HG02981 (cell line): ENCODE results near the gene CD93.

Experiments used
- ATAC-seq: cut with Tn5 transposase; IDR thresholded peaks from one replicate; pipeline ENCODE4 v1.9.1; 2021; ENCODE audit warnings: mild to moderate bottlenecking, moderate library complexity; ENCODE audit not compliant: unreplicated experiment

Gene CD93

DNA sequence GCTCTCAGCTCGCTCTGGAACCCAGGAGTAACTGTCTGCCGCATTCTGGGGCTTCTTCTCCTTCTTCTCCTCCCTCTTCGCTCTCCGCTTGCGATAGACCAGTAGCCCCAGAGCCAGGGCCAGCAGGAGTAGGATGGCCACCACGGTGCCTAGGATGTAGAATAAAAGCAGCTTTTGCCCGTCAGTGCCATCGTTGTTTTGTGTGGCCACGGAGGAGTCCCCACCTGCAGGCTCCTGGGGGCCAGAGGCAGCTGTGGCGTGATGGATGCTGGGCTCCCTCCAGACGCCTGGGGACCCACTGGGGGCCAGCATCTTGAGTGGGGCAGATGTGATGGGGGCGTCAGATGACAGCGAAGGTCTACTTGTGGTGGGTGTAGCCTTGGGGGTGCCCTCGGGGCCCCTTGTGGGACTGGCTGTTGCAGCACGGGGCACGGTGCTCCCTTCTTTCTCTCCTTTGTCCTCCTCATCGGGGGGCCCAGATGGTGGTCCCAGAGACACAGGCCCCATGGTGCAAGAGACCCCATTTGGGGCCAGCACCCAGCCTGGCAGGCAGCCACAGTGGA, 1.8 kb downstream of the CD93 start:
- ATAC-seq = no peak

DNA sequence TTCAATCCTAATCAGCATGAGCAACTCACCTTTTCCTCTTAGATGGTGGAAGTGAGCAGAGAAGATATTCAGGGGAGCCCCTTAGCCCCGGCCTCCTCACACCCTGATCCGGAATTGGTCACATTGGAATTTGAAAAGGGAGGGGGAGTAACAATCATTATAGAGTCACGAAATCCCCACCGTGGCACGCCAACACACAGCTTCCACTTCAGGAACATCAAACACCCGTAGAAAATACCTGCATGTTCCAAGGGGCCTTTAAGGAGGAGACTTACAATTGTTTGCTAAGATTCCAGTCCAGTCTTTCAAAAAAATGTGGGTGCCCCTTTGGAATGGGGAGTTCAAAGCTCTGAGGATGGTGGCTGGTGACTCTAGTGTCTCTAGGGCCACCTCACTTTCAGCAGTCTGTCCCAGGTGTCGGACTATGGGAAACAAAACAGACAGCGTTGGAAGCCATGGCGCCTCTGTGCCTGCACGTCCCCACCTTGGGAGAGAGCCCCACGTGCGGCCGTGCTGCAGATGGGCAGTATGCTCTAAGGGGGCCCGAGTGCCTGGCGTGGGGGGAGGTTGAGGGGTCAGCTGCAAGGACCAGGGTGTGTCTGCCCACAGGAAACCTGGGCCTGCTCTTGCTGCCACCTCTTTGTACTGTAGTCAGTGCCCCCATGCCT, 2.4 kb downstream of the CD93 start:
- ATAC-seq = no peak

DNA sequence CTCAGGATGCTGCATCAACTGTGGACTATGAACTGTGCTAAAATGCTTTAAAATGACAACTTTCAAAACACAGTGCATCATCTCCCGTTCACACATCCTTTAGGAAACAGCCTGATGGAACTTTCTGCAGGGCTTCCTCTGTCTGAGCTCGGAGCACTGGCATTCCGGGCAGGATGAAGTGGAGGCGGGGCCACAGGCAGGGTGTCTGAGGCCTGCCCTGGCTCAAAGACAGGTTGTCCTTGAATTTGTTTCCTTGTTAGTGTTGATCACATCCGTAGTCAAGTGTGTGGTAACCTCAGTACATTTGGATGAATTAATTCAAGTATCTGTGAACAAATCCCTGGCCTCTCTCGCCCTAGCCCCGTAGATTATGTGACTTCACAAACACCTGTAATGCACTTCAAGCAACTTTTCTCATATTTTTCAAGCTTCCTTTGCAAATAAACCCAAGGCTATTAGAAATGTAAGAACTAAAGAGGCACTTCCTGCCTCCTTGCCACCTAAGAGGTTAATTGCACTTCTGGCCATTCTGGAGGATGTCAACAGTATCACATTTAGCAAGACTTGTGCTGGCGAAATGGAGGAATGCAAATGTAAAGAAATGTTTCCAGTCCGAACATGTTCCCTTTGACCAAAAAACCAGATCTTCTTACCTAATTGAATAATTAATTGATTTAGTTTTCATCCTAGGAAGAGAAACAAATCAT, 3.1 kb downstream of the CD93 start:
- ATAC-seq = no peak

DNA sequence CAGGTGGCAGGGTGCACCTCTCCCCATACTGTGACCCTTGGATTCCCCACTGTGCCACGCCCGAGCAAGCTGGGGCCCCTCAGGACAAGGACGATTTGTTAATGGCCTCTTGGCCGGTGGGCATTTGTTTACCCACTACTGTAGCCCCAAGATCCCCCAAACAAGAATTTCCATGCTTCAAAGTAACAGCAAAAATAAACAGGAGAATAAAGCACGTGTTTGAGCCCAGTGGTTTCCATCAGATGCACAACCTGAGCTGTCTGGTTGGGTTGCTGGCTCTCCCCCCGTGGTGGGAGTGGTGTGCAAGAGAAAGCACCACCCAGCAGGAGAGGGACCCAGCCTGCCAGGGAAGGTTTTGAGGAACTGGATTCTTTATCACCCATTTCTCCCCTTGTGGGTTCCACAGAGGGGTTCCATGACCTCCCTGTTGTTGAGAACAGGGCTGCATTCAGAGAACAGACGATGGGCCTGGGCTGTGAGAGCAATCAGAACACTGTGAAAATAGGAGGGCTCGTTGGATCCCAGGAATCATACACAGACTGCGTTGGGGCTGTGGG, 4.8 kb downstream of the CD93 start:
- ATAC-seq = no peak

DNA sequence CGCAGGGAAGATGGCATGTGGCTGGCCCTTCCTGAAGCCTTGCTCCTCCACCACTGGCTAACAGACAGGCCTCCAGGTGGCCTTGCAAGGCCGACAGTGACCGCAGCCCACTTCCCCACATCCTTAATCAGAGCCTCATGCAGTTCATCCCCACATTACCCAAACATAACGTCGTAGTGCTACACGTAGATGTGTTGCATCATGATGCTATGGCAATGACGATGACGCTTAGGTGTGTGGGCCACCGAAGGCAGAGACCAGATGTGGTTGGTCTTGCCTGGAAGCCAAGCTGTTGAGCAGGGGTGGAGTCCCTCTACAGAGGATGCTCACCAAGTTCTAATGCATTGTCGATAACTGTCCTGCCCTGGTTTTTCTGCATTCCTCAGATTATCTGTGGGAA, 5.6 kb downstream of the CD93 start:
- no peak for ATAC-seq

DNA sequence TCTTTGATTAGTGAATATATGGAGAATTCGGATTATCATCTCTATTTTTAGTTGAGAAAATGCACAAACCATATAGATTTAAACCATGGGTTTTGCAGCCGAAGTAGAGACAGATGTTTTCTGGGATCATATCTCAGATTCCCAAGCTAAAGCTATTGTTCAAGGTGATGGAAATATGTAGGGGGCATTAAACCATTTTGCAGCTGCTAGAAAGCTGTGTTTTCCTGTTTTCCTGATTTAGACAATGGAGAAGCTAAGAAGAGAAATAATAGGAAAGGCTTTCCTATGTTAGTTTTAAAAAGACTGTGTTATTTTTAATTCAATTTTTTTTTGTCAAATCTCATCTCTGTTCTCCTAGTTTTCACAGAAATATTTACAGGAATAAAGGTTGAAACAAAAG, 6.2 kb downstream of the CD93 start:
- no peak for ATAC-seq

DNA sequence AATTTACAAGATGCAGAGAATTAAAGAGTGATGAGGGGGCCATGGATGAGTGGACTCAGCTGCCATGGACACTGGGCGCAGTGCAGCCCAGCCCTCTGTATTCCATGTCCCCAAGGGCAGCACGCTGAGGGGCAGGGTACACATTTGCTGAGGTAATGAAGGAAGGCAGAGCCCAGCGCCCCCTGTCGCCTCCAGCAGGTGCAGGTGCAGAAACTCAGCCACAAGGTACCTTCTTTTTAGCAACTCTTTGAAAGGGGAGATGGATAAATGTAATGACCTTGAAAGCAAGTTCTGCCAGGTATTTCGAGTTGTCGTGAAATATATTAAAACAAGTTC, 7.1 kb downstream of the CD93 start:
- ATAC-seq = no peak

DNA sequence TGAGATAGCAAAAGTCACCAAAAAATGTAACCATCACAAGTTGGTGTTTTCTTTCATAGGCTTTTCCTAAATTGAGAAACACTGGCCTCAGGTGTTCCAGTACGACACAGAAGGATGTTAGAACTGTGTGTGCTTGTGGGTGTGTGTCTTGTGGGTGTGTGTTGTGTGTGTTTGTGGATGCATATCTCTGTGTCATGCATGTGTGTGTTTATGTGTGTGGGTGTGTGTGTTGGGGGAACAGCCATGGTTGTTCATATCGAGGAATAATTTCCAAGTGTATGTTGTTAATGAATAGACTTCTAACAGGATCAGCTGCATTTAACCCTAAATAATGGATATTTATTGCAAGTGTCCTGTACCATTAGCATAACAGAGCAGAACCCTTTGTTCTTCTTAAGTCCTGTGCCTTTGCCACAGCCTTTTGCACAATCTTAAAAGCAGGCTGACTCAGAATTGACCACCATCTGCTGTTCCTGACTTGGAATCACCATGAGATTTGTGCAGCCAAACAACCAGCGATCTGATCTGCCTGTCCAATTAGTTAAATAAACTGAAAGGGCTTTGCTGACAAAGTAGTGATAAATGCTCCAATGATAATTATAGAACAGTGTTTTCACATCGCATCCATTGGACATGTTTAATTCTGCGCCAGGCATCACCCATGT, 7.6 kb downstream of the CD93 start:
- no peak for ATAC-seq

DNA sequence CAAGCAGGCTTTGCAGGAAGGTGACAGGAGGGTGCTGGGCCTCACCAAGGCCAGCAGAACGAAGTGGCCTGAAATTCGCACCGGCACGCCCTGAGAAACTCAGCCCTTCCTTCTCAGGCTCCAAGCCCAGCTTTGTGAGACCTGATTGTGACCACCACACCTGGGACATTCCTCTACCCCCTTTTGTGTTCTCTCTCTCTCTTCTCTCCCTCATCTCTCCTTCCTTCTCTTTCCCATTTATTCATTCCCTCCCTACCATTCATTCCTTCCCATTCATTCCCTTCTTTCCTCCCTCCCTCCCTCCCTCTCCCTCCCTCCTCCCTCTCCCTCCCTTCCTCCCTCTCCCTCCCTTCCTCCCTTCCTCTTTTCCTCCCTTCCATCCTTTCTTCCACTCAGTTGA, 8.8 kb downstream of the CD93 start:
- no peak for ATAC-seq

DNA sequence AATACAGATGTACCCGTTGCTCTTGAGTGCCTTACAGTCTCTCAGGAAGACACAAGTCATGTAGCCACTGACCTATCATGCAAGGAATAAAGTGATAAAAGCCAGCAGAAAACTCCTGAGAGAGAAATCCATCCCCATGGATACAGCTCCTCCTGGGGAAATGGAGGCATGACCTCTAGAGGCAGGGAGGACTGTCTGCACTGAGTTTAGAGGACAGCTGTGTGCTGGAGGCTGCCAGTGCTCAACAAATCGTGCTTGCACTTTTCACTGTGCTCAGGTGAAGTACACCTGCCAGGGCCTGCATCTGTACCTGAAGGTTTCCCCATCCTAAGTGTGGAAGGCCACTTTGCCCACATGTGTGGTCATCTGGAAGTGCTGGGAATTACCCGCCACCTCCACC, 12.1 kb downstream of the CD93 start:
- ATAC-seq = no peak

DNA sequence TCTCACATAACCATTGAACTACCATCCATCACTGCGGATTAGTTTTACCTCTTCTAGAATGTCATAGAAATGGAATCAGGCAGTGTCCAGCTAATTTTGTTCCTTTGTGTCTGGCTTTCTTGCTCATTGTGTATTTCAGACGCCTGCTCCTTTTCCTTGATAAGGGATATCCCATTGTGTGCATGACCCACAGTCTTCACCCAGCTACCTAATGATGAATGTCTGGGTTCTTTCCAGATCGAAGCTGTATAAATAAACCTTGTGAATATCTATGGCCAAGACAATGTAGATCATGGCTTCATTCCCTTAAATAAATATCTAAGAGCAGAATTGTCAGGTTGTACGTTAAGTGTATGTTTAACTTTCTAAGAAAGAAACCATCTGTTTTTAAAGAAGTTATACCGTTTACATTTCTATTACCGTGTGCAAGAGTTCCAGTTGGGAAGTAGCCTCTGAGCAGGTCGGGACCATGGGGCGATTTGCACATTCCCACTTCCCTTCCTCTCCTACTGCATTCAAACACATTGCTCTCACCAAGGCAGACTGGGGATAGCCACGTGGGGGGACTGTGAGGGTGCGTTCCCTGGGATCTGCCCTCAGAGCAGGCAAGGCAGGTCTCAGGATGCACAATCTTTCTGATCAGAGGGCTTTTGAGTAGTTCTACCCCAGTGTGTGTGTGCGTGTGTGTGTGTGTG, 13.1 kb downstream of the CD93 start:
- no peak for ATAC-seq

DNA sequence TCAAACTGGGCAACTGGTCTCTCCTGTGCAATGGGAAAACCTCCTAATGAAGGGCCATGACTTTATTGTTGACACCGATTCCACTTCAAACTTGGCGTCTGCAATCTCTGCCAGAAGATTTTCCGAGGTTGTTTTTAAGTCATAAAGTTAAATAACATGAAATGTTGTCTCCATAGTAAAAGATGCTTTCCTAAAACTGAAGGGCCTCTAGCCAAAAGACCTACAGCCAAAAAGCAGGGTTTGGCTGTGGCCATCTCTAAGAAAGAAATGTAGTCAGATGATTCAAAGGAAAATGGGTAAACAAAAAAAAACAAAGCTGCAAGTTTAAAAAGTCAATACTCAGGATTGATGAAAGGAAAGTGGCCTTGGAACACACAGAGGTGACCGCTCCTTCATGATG, 14.1 kb downstream of the CD93 start:
- ATAC-seq = no peak

DNA sequence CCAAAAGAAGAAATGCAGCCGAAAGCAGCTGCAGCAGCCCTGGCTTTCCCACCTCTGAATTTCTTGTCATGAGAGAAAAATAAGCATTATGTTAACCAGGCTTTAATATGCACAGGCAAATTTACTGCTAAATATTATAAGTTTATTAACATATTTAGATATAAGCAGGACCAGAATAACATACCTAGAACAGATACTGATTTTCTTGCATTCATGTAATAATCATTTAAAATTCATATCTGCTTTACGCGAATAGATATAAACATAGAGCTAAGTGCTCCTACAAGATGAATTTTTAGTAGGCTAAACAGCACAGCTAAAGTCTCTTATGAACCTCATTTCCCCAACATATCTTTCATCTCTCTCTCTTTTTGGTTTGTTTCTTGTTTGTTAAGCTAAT, 14.7 kb downstream of the CD93 start:
- no peak for ATAC-seq

DNA sequence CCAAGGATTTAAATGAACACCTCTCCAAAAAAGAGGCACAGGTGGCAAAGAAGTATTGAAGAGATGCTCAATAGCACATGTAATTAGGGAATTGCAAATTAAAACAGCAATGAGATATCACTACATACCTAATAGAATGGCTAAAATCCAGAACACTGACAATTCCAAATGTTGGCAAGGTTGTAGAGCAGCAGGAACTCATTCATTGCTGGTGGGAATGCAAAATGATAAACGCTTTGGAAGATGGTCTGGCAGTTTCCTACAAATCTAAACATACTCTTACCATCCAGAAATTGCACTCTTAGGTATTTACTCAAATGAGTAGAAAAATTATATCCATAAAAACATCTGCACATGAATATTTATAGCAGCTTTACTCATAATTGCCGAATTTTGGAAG, 17.0 kb downstream of the CD93 start:
- ATAC-seq = no peak

DNA sequence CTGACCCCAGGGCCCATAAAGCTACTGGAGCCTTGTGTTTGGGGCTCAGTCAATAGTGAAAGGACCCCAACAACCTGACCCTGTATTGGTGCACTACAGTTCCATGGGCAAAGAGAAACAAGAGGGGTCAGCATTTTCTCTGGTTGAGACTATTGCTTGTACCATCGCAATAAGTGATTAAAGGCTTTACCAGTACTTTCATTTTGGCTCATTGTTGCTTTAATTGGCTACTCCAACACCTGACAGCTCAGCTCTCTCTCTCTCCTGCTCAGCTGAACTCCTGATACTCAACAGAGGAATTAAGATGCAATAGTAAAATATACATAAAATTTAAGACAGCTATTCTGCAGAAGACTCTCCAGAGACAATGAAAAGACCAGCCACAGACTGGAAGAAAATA, 17.8 kb downstream of the CD93 start:
- ATAC-seq = no peak

DNA sequence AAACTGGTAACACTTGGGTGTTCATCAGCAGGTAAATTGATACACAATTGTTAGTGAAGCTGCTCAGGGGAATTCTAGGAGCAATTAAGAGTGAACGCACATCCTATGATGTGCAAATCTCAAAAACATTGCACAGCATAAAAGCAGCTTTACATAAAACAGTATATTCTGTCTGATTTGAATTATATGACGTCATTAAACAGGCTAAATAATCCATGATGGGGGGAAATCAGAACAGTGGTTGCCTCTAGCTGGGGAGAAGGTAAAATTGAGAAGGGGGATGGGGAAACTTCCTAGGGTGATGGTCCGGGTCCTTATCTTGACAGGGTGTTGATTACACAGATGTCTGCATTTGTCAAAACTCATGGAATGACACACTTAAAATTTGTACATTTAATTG, 19.4 kb downstream of the CD93 start:
- no peak for ATAC-seq

DNA sequence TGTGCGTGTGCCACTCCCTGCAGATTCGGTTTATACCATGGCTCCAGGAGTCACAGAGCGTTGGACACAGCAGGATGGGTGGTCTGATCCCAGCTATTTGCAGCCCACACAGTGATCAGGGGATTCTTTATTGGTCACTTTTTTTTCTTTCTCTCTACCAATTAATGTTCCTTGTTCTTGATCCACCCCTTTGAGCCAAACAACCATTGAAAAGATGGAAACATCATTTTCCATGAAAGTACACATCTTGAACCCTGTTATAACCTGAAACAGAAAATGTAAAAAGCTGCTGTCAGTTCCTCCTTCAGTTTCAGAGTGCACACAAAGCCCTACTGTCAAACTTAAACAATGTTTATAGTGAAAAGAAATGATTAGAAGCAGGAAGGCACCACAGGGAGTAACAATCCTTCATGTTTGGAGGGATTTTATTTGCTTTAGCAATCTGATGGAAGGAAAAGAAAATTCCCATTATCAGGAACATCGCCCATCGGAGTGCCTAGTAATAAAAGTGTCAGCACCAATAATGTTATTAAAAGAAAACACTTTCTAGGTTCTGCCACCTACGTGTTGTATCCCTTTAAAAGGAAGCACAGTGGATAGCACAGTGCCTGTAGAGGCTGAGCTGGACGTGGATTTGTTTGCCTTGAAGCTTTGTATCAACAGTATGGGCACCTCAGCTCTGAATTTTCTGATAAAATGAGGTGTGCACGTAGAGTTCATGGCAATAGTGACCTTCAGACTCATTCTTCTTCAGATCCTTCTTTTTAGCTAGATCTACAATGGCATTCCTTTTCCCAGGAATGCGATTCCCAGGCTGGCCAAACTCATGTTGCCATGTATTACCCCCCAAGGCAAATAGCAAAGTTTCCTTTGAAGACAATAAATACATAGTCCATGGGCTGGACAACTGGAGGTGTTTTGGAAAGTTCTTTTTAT, 20.6 kb downstream of the CD93 start:
- ATAC-seq = no peak

DNA sequence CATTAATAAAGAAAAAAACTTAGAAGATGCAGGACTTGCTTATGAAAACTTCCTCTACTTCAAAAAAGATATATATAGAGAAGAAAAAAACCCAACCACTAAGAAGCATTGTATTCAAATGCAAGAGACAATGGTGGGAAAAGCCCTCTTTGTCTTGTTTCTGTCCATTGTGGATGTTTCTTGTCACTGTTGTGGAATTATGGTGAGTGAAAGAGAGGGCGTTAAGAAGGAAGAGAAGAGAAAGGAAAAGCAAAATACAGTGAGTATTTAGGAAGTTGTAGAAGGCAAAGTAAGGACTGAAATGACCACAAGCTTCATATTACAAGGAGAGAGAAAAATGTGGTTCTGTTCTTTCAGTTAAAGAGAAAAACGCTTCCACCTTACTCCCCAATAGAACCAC, 22.5 kb downstream of the CD93 start:
- no peak for ATAC-seq

DNA sequence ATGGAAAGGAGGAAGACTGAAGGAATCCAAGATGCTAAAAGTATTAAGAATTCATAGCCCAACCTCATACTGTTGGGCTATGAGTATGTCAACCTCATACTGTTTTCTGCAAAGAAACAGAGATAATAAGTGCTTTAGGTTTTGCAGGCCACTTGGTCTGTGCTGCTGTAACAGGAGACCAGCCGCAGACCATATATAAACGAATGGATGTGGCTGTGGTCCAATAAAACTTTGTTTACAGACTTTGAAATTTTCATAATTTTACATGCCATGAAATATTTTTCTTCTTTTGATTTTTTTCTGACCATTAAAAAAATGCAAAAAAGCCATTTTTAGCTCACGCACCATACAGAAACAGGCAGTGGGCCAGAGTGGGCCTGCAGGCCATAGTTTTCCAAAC, 23.0 kb downstream of the CD93 start:
- ATAC-seq = no peak

DNA sequence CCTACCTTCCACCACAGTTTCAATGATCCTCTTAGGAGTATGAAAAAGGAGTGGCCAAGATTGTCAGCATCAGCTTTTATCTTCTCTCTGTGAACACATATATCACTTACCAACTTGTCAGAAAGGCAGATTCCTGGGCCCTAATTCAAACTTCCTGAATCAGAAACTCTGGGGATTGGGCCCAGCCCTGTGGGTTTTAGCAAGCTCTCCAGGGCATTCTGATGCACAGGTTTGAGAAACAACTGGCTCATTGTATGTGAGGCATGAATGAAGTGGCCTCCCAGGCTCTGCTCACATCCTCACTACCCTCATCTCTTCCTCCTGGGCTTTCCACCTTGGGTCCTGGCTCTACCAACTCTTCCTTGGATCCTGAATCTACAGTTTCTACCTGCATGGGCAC, 23.5 kb downstream of the CD93 start:
- no peak for ATAC-seq
